Measurements from ENCODE around the gene SLMAP. TPM values are rescaled to one million over a fixed set of nuclear protein-coding genes. Genes with fewer than 3 reads are reported as not detected.

Gene SLMAP
- total RNA-seq, 2 donors from 2014 or later, result 76.3 to 131 TPM

GRCh38 chr3:57757642-57758297 is 1.7 kb downstream of the SLMAP start:
- TF ChIP-seq CTCF (IDR thresholded peaks at IDR 0.05) (no peak), POLR2A (IDR thresholded peaks at IDR 0.05) (no peak), POLR2AphosphoS5 (IDR thresholded peaks at IDR 0.05) (no peak)
- Histone ChIP-seq H3K4me1 (replicated peaks) (no peaks in the 10 kb centered on the region), H3K9me3 (no peaks in the 10 kb centered on the region), H3K27me3 (replicated peaks; ENCODE audit: insufficient read depth) (no peaks in the 10 kb centered on the region), H3K27ac (peak overlapping the region; percentile 85), H3K36me3 (no peaks in the 10 kb centered on the region), H3K4me3 (peak overlapping the region; percentile 85 to 91)
- 8% methylated on average over 26 of the region's 26 CpGs for WGBS
- peak; percentile 6 for DNase-seq (ENCODE audit: low spot score)
- intact Hi-C loops (cut with DNase I), result loop anchor here (2.0 to 5.0 kb wide), 2 partner anchors 65 to 161 kb away; partner anchors contain the start of genes ARF4 and DENND6A

GRCh38 chr3:57758686-57759085 is 2.6 kb downstream of the SLMAP start:
- Histone ChIP-seq H3K4me1 (replicated peaks) (no peaks in the 10 kb centered on the region), H3K36me3 (no peaks in the 10 kb centered on the region), H3K27ac (no peak overlapping the region), H3K9me3 (no peaks in the 10 kb centered on the region), H3K4me3 (peak overlapping the region in 1 of 2 donors; percentile 91), H3K27me3 (replicated peaks; ENCODE audit: insufficient read depth) (no peaks in the 10 kb centered on the region)
- no peak for TF ChIP-seq POLR2AphosphoS5 (IDR thresholded peaks at IDR 0.05)
- no peak for TF ChIP-seq POLR2A (IDR thresholded peaks at IDR 0.05)
- TF ChIP-seq CTCF (IDR thresholded peaks at IDR 0.05), result no peak
- no peak for DNase-seq (ENCODE audit: low spot score)
- intact Hi-C loops (cut with DNase I), result loop anchor here (5.0 kb wide), 1 partner anchor 66 kb away; the partner anchor contains the start of gene DENND6A
- WGBS, result 61% methylated on average over 2 of the region's 2 CpGs

- H3K9me3 ChIP-seq, result no peaks in the 10 kb centered on the region
- 87% methylated on average over 2 of the region's 2 CpGs for WGBS
- no peak overlapping the region for H3K4me3 ChIP-seq
- no peaks in the 10 kb centered on the region for H3K36me3 ChIP-seq
- intact Hi-C loops (cut with DNase I), result loop anchor here (10.0 kb wide), 1 partner anchor 60 kb away; no protein-coding TSS in a partner anchor
- no peaks in the 10 kb centered on the region for H3K27me3 ChIP-seq (replicated peaks; ENCODE audit: insufficient read depth)
- DNase-seq (ENCODE audit: low spot score), result no peak
- H3K27ac ChIP-seq, result no peak overlapping the region
- no peaks in the 10 kb centered on the region for H3K4me1 ChIP-seq (replicated peaks)
- TF ChIP-seq POLR2A (IDR thresholded peaks at IDR 0.05) (no peak), CTCF (IDR thresholded peaks at IDR 0.05) (no peak), POLR2AphosphoS5 (IDR thresholded peaks at IDR 0.05) (no peak)
These were observed 8.7 kb downstream of the SLMAP start for GRCh38 chr3:57764794-57765193.

GRCh38 chr3:57768595-57768994 is 12.5 kb downstream of the SLMAP start:
- Histone ChIP-seq H3K27me3 (replicated peaks; ENCODE audit: insufficient read depth) (no peaks in the 10 kb centered on the region), H3K4me1 (replicated peaks) (no peaks in the 10 kb centered on the region), H3K36me3 (no peaks in the 10 kb centered on the region), H3K27ac (no peak overlapping the region), H3K4me3 (no peak overlapping the region), H3K9me3 (no peaks in the 10 kb centered on the region)
- 95% methylated on average over 3 of the region's 3 CpGs for WGBS
- intact Hi-C loops (cut with DNase I), result loop anchor here (10.0 kb wide), 1 partner anchor 56 kb away; no protein-coding TSS in a partner anchor
- no peak for DNase-seq (ENCODE audit: low spot score)
- TF ChIP-seq POLR2A (IDR thresholded peaks at IDR 0.05), result no peak
- TF ChIP-seq CTCF (IDR thresholded peaks at IDR 0.05), result no peak
- TF ChIP-seq POLR2AphosphoS5 (IDR thresholded peaks at IDR 0.05), result no peak

All from prostate gland (tissue), 2 donors.